ENCODE data around the gene TCHH.
"Not testable (repeated sequence)": the region's sequence is repeated elsewhere in the genome, so short reads cannot be mapped to it uniquely, and the experiment has no call there.

The TCHH gene

DNA sequence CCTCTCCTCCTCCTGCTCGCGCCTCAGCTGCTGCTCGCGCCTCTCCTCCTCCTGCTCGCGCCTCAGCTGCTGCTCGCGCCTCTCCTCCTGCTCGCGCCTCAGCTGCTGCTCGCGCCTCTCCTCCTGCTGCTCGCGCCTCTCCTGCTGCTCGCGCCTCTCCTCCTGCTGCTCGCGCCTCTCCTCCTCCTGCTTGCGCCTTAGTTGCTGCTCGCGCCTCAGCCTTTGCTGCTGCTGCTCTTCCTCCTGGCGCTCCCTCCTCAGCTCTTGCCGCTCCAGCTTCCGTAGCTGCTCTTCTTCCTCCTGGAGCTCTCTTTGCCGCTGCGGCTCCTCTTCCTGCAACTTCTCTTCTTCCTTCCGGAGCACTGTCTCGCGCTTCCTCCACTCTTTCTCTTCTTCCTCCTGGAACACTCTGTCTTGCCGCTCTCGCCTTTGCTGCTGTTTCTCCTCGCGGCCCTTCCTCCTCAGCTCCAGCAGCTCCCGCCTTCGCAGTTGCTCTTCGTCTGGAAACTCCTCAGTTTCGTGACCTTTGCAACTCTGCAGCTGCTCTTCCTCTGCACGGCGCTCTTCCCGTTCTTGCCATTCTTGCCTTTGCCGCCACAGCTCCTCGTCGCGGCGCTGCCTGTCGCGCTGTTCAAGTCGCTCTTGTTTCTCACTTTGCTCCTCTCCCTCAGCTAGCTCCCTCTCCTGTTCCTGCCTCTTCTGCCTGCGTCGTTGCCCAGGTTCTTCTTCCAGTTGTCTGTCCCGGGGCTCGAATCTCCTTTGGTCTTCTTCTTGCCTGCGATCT, 3.0 kb downstream of the TCHH start:
- no peak for DNase-seq

DNA sequence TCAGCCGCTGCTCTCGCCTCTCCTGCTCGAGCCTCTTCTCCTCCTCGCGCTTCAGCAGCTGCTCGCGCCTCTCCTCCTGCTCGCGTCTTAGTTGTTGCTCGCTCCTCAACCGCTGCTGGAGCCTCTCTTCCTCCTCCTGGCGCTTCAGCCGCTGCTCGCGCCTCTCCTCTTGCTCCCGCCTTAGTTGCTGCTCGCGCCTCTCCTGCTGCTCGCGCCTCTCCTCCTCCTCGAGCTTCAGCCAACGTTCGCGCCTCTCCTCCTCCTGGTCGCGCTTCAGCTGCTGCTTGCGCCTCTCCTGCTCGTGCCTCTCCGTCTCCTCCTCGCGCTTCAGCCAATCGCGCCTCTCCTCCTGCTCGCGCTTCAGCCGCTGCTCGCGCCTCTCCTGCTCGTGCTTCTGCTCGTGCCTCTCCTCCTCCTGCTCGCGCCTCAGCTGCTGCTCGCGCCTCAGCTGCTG, 3.7 kb downstream of the TCHH start:
- DNase-seq: no peak

DNA sequence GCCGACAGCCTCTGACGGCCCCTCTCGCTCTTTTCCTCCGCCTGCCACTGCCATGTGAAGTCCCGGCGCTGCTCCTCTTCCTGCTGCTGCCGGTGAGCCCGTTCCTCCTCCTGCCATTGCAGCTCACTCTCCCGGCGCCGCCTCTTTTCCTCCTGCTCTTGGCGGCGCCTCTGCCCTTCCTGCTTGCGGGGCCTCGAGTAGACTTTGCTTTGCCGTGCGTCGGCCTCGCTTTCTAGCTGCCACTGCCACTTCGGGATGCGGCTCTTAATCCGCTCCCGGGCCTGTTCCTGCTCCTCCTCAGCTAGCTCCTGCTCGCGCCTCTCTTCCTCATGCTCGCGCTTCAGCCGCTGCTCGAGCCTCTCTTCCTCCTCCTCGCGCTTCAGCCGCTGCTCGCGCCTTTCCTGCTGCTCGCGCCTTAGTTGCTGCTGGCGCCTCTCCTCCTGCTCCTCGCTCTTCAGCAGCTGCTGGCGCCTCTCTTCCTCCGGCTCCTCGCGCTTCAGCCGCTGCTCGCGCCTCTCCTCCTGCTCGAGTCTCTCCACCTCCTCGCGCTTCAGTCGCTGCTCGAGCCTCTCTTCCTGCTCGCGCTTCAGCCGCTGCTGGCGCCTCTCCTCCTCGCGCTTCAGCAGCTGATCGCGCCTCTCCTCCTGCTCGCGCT, 4.3 kb downstream of the TCHH start:
- no peak for DNase-seq

DNA sequence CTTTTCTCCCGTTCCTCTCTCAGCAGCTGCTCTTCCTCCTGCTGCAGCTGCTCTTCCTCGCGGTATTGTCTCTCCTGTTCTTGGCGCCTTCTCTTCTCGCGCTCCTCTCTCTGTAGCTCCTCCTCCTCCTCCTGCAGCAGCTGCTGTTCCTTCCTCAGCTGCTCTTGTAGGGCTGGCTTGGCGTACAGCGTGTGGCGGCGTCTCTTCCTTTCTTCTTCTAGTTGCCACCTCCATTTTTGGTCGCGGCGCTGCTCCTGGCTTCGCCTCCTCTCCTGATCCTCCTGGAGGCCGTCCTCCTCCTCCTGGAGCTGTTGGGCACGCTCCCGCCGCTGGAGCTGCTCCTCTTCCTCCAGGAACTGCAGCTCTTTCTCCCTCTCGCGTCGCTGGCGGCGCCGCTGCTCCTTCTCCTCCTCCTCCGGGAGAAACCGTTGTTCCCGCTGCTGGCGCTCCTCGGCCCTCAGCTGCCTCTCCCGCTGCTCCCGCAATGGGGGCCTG, 4.8 kb downstream of the TCHH start:
- no peak for DNase-seq

DNA sequence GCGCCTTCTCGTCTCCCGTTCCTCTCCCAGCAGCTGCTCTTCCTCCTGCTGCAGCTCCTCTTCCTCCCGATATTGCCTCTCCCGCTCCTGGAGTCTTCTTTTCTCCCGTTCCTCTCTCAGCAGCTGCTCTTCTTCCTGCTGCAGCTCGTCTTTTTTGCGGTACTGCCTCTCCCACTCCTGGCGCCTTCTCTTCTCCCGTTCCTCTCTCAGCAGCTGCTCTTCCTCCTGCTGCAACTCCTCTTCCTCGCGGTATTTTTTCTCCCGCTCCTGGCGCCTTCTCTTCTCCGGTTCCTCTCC, 5.3 kb downstream of the TCHH start:
- no peak for DNase-seq

DNA sequence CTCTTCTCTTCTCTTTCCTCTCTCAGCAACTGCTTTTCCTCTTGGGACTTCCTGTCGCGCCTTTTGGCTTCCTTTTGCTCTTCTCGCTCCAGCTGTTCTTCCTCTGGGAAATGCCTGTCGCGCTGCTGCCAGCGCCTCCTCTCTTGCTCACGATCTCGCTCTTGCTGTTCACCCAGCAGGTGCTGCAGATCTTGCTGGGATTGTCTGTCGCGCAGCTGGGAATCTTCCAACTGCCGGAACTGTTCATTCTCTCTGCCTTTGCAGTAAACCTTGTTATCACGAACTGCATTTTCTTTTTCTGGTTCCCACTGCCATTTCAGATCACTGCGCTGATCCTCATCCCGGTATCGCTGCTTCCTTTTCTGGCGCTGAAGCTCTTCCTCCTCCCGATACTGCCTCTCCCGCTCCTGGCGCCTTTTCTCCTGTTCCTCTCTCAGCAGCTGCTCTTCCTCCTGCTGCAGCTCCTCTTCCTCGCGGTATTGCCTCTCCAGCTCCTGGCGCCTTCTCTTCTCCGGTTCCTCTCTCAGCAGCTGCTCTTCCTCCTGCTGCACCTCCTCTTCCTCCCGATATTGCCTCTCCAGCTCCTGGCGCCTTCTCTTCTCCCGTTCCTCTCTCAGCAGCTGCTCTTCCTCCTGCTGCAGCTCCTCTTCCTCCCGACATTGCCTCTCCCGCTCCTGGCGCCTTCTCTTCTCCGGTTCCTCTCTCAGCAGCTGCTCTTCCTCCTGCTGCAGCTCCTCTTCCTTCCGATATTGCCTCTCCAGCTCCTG, 5.8 kb downstream of the TCHH start:
- DNase-seq: no peak

DNA sequence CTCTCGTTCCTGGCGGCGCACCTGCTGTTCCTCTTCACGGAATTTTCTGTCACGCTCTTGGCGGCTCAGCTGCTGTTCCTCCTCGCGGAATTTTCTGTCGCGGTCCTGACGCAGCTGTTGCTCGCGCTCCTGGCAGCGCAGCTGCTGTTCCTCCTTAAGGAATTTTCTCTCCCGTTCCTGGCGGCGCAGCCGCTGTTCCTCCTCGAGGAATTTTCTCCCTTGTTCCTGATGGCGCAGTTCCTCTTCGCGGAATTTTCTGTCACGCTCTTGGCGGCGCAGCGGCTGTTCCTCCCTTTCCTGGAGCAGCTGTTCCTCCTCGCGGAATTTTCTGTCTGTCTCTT, 6.4 kb downstream of the TCHH start:
- DNase-seq: no peak

DNA sequence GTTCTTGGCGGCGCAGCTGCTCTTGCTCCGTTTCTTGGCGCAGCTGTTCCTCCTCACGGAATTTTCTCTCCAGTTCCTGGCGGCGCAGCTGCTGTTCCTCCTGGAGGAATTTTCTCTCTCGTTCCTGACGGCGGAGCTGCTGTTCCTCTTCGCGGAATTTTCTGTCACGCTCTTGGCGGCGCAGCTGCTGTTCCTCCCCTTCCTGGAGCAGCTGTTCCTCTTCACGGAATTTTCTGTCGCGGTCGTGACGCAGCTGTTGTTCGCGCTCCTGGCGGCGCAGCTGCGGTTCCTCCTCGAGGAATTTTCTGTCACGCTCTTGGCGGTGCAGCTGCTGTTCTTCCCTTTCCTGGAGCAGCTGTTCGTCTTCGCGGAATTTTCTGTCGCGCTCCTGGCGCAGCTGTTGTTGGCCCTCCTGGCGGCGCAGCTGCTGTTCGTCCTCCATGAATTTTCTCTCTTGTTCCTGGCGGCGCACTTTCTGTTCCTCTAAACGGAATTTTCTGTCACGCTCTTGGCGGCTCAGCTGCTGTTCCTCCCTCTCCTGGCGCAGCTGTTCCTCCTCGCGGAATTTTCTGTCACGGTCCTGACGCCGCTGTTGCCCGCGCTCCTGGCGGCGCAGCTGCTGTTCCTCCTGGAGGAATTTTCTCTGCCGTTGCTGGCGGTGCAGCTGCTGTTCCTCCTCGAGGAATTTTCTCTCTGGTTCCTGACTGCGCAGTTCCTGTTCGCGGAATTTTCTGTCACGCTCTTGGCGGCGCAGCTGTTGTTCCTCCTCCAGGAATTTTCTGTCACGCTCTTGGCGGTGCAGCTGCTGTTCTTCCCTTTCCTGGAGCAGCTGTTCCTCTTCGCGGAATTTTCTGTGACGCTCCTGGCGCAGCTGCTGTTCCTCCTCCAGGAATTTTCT, 7.0 kb downstream of the TCHH start:
- no peak for DNase-seq

DNA sequence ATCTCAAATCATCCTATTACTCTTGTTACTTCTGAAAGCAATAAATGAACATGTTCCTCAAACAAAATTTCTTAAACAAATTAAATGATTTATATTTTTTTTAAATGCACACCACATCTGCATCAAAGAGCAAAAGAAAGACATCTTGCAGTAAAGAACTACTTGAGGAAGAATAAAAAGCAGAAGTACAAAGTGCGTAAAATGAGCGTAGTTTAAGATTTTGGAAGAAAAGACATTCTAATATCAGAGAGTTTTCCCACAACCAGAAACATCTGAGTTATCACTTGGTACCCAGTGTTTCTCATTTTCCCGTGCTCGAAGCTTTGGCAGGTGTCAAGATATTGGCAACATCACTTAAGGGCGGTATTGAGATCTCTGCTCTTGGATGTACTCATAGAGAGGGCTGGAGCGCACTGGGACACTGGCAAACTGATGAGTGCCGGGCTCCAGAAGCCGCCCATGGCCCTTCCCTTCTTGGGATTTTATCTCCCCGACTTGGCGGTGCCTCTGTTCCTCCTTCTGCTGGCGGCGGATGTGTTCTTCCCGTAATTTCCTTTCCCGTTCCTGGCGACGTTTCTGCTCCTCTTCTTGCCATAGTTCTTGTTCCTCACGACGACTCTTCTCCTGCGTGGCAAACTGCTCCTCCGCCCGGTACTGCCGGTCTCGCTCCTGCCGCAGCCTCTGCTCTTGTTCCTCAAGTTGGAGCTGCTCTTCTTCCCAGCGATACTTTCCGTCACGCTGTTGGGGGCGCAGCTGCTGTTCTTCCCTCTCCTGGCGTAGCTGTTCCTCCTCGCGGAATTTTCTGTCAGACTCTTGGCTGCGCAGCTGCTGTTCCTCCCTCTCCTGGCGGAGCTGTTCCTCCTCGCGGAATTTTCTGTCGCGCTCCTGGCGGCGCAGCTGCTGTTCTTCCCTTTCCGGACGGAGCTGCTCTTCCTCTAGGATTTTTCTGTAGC, 7.9 kb downstream of the TCHH start:
- DNase-seq: no peak

DNA sequence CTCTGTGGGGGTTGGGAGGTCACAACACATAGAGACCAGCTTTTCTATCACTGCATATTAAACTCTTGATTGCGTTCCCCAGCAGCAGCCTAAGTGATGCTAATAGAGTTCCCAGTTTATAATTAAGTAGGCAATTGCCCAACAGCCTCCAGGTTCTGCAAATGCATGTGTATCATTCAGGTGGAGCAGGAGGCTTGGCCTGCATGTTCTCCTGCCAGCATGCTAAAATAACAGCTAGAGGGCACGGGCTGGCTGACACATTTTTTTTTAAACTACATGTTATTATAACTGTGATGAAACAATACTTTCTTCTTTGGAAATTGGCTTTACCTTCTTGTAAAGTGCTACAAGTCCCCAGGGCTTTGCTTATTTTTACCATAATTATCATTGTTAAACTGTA, 10.4 kb downstream of the TCHH start:
- DNase-seq: no peak

DNA sequence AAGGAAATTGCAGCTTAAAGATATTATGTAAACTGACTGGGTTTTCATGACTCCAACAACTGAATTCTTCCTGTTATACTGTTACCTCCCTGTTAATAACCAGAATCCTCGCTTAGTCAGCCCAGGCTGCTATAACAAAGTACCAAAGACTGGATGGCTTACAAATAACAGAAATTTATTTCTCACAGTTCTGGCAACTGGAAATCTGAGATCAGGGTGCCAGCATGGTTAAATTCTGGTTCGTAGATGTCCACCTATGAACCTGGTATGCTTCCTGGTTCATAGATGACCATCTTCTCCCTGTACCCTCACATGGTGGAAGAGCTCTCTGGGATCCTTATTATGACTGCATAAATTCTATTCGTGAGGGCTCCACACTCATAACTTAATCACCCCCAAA, 18.3 kb downstream of the TCHH start:
- no peak for DNase-seq

DNA sequence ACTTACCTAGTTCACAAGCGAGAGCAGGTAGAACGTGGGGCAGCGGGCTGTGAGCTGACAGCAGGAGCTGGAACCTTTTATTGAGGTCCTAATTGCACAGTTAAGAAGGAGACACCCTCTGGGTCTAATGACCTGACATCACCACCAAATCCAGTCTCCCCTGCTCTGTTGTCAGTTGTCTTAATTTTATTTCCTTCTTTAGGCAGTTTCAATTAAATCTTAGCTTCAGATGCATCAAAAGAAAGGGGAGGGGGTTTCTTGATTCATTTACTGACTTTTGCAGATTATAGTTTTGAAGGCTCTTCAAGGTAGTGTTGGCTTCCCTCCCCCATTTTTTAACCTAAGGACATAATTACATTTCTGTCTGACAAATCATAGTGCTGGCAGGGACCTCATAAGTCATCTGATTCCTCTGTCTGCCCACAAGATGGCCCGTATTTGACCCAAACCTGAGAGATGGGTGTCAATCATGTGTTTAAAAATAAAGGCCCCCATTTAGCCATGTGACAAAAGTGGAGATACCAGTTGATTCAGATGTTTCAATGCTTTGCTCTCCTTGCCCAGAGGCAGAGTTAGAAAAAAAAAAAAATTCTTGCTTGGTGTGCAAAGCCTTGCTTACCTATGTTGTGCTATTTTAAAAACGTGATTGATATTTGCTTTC, 26.1 kb downstream of the TCHH start, which contains the start of gene TCHHL1:
Gene TCHHL1, minus strand, starts transcription at position 51 of the 661 bp plus-strand sequence. CDS start 921 bp downstream, outside the sequence.
- no peak for DNase-seq

DNA sequence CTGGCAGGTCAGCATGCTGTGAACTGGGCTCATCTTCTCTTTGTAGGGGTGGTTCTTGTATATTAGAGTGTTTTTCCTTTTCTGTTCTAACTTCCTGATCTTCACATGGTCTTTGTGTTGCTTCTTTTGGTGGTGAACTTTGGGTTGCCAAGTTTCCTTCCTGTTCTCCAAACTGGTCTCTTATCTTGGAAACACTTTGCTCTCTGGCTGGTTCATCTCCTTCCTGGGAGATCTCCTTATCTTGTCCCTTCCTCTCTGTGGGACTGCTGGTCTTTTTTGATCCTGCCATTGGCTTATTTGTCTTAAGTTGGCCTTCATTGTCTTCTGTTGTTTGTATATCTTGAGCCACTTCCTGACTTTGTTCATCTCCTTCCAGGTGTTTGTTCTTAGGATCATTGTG, 28.5 kb downstream of the TCHH start:
- DNase-seq: no peak

DNA sequence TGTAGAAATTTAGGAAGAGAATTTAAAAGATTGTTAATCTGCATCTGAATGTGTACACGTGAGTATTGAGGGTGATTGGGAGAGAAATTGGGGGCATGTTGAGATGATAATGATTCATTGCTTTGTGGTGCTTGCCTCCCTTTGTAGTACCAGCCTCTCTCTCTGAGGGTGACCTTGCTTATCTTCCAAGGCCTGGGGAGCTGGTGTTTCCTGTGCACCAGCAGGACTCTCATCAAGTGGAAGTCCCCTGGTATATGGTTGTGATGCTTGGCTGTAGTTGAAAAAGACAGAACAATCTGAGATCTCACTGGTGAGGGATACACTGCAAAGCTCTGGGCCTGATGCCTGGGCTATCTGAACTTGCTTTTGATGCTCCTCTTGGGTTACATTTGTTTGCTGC, 30.4 kb downstream of the TCHH start:
- no peak for DNase-seq

DNA sequence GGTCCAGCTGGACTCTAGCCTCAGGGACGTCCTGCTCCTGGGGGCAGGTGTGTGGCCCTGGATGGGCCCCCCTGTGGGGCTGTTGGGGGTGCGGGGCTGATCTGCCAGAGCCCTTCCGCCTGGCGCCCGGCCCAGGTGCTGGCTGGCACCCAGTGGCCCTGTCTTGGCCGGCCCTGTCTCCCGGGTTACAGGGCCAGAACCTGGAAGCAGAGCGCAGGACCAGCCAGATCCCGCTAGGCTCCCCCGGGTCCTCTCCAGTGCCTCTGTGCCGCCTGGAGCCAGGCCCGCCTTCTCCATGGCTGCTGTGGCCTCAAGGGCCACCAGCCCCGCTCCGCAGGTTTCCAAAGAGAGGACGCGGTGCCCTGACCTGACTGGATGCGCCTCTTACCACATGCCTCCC, 34.2 kb downstream of the TCHH start:
- not testable (repeated sequence) for DNase-seq

DNA sequence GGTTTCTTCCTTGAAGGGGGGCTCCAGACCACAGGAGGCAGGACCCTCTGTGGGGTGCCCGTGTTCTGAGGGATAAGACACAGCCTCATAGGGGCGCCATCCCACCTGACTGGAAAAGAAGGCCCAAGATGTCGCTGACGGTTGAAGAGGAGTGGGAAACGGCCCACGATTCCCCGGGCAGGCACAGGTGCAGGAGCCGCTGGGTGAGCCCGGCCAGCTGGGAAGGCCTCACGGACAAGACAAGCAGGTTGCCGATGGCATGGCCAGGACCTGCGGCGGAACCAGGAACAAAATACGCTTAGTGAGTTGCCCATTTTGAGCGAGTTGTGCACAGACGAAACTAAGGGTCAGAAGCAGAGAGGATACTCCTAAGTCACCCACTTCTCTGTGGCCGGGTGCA, 34.8 kb downstream of the TCHH start:
- DNase-seq: not testable (repeated sequence)

DNA sequence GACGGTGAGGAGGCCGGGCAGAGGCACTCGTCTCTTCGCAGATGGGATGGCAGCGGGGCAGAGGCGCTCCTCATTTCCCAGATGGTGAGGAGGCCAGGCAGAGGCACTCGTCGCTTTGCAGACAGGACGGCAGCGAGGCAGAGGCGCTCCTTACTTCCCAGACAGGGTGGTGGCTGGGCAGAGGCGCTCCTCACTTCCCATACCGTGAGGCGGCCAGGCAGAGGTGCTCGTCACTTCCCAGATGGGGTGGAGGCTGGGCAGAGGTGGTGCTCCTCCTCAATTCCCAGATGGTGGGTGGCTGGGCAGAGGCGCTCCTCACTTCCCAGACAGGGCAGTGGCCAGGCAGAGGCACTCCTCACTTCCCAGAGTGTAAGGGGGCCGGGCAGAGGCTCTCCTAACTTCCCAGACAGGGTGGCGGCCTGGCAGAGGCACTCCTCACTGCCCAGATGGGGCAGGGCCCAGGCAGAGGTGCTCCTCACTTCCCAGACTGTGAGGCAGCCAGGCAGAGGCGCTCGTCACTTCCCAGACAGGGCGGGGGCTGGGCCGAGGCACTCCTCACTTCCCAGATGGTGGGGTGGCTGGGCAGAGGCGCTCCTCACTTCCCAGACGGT, 36.3 kb downstream of the TCHH start:
- no peak for DNase-seq

DNA sequence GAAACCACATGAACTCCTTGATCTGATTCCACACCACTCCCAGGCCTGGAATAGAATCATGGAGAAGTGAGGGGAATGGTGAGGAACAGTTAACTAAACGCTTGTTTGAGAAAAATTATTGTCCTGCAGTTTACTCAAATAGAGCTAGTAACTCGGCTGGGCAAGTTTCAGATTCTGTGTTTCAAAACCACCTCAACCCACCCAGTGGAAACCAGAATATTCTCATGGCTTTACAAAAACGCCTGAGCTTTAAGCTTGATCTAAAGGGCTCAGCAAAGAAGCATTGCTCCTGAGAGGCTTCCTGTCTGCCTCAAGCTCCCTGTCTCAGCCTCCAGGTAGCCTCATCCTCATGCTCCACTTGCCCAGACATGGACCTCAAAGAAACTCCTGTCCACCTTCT, 42.9 kb downstream of the TCHH start:
- no peak for DNase-seq

DNA sequence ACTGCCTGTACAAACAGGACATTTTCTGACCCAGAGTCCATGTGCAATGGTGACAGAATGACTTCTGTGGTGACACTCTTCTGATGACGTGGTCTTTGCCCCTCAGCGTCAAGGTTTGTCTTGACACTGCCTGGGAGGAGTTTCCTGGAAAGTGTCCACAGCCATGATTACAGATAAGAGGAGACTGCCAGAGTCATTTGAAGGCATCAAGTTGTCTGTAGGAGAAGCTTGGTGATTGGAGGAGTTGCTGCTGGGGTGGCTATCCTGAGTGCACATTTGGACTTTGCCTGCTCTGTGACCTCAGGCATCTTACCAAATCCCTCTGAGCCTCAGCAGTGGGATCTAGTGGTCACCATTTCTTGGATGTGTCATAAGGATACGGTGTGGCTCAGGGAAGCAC, 44.1 kb downstream of the TCHH start:
- no peak for DNase-seq

DNA sequence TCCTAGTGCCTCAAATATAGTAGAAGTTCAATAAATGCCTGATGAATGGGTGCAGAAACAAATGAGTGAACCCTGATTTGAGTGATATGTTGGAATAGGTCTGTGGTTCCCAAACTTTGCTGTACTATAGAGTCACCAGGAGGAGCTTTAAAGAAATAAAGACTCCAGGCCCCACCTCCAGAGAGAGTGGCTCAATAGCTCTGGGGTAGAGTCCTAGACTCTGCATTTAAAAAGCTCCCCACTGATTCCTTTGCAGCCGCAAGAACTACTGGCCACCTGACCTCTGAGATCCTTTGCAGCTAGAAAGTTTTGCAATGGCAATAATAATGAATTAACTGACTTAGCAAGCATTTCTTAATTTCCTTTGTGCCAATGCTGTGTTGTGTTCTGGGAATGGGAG, 47.3 kb downstream of the TCHH start:
- no peak for DNase-seq

DNA sequence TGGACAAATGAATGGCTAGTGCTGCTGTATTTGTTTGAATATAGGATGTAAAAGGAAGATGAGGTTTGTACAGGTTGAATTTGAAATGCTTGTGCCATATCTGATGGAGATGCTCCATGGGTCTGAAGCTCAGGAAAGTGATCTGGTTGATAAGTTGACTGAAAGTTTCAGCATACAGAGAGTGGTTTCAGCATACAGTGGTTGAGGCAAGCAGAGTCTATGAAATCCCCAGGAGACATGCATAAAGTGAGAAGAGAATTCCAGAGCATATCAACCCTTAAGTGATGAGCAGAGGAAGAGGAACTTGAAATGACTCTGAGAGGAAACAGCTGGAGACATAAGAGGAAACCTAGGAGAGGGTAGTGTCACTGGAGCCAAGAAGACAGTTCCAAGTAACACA, 48.1 kb downstream of the TCHH start:
- DNase-seq: no peak

Data from effector CD8-positive, alpha-beta T cell (primary cell).